Ishikawa (cell line): ENCODE data around the gene ARHGAP32.

Source experiments
- CEBPB ChIP-seq: IDR thresholded peaks from 2 replicates; pipeline ENCODE4 v1.6.1; 2012
- CREB1 ChIP-seq: IDR thresholded peaks from 2 replicates; pipeline ENCODE4 v1.6.1; 2012; ENCODE audit warnings: low read depth
- EGR1 ChIP-seq: IDR thresholded peaks from 2 replicates; pipeline ENCODE4 v1.6.1; 2012
- EP300 ChIP-seq: IDR thresholded peaks from 2 replicates; pipeline ENCODE4 v1.6.1; 2012; ENCODE audit warnings: borderline replicate concordance
- FOXM1 ChIP-seq: IDR thresholded peaks from 2 replicates; pipeline ENCODE4 v1.6.1; 2012; ENCODE audit warnings: low read depth, borderline replicate concordance
- MAX ChIP-seq: IDR thresholded peaks from 2 replicates; pipeline ENCODE4 v1.6.1; 2012
- NFIC ChIP-seq: IDR thresholded peaks from 2 replicates; pipeline ENCODE4 v1.6.1; 2012
- RAD21 ChIP-seq: IDR thresholded peaks from 2 replicates; pipeline ENCODE4 v1.6.1; 2012; ENCODE audit warnings: low read depth
- REST ChIP-seq: IDR thresholded peaks from 2 replicates; pipeline ENCODE4 v1.6.1; 2012; ENCODE audit warnings: low read depth, mild to moderate bottlenecking
- TAF1 ChIP-seq: IDR thresholded peaks from 2 replicates; pipeline ENCODE4 v1.6.1; 2012; ENCODE audit warnings: low read depth, mild to moderate bottlenecking
- TCF12 ChIP-seq: IDR thresholded peaks from 2 replicates; pipeline ENCODE4 v1.6.1; 2012; ENCODE audit warnings: low read depth
- YY1 ChIP-seq: IDR thresholded peaks from 2 replicates; pipeline ENCODE4 v1.6.1; 2012; ENCODE audit warnings: low read depth
- ZBTB7A ChIP-seq: IDR thresholded peaks from 2 replicates; pipeline ENCODE4 v1.6.1; 2012; ENCODE audit warnings: low read depth

- TF ChIP-seq EP300 (no peak), EGR1 (no peak), RAD21 (no peak), FOXM1 (no peak), ZBTB7A (no peak), YY1 (no peak), MAX (no peak), CEBPB (no peak), CREB1 (no peak), TAF1 (no peak), REST (no peak), NFIC (no peak), TCF12 (no peak)
These were observed 45.9 kb upstream of the ARHGAP32 start for GRCh38 chr11:129237880-129238638.
